ENCODE data around the gene FDX1. TPM values are rescaled to one million over a fixed set of nuclear protein-coding genes. Genes with fewer than 3 reads are reported as not detected.
"Not testable (repeated sequence)": the region's sequence is repeated elsewhere in the genome, so short reads cannot be mapped to it uniquely, and the experiment has no call there.

The FDX1 gene
- total RNA-seq, 3 donors from 2014 or later (not counting 1 experiment from before 2014, with no cell fraction given) = 6.7 to 7.9 (median 7.8) TPM

- TF ChIP-seq CTCF (IDR thresholded peaks at IDR 0.05) = no peak
- Histone ChIP-seq H3K27ac (ENCODE audit: low read length) (no peak overlapping the region), H3K4me1 (ENCODE audit: control insufficient read depth, insufficient read depth, low read length) (no peaks in the 10 kb centered on the region), H3K27me3 (ENCODE audit: control insufficient read depth, insufficient read depth, low read length) (no peaks in the 10 kb centered on the region), H3K36me3 (ENCODE audit: control insufficient read depth, insufficient read depth, low read length) (no peaks in the 10 kb centered on the region), H3K9me3 (ENCODE audit: control insufficient read depth, insufficient read depth, low read length) (peaks cover 3% of the 10 kb centered on the region), H3K4me3 (ENCODE audit: low read length) (no peak overlapping the region)
- 59% methylated on average over 3 of the region's 3 CpGs for WGBS (ENCODE audit: insufficient coverage)
- Mint-ChIP-seq H3K4me3 (no peak overlapping the region), H3K27me3 (ENCODE audit: low read depth in 2 of 2) (peaks cover 0 to 3% of the 10 kb centered on the region in 2 donors), H3K36me3 (no peaks in the 10 kb centered on the region), H3K27ac (no peak overlapping the region), H3K9me3 (no peaks in the 10 kb centered on the region), H3K4me1 (no peaks in the 10 kb centered on the region)
- intact Hi-C loops (cut with micrococcal nuclease) = no loop called here
- no peak for ATAC-seq
- DNase-seq = no peak
Measured at GRCh38 chr11:110409174-110409573, 20.6 kb upstream of the FDX1 start.

- no peaks in the 10 kb centered on the region for H3K4me1 Mint-ChIP-seq
- H3K4me3 Mint-ChIP-seq = no peak overlapping the region
- peaks cover 0 to 3% of the 10 kb centered on the region in 2 donors for H3K27me3 Mint-ChIP-seq (ENCODE audit: low read depth in 2 of 2)
- H3K36me3 Mint-ChIP-seq = no peaks in the 10 kb centered on the region
- Histone ChIP-seq H3K27me3 (ENCODE audit: control insufficient read depth, insufficient read depth, low read length) (no peaks in the 10 kb centered on the region), H3K36me3 (ENCODE audit: control insufficient read depth, insufficient read depth, low read length) (no peaks in the 10 kb centered on the region), H3K9me3 (ENCODE audit: control insufficient read depth, insufficient read depth, low read length) (peaks cover 3% of the 10 kb centered on the region), H3K4me1 (ENCODE audit: control insufficient read depth, insufficient read depth, low read length) (no peaks in the 10 kb centered on the region), H3K27ac (ENCODE audit: low read length) (no peak overlapping the region), H3K4me3 (ENCODE audit: low read length) (no peak overlapping the region)
- no peak for DNase-seq
- no peak for TF ChIP-seq CTCF (IDR thresholded peaks at IDR 0.05)
- no peaks in the 10 kb centered on the region for H3K9me3 Mint-ChIP-seq
- intact Hi-C loops (cut with micrococcal nuclease) = no loop called here
- no peak overlapping the region for H3K27ac Mint-ChIP-seq
- no peak for ATAC-seq
- WGBS (ENCODE audit: insufficient coverage) = 82% methylated on average over 1 of the region's 1 CpG
Measured at GRCh38 chr11:110410651-110411050, 19.1 kb upstream of the FDX1 start.

DNA sequence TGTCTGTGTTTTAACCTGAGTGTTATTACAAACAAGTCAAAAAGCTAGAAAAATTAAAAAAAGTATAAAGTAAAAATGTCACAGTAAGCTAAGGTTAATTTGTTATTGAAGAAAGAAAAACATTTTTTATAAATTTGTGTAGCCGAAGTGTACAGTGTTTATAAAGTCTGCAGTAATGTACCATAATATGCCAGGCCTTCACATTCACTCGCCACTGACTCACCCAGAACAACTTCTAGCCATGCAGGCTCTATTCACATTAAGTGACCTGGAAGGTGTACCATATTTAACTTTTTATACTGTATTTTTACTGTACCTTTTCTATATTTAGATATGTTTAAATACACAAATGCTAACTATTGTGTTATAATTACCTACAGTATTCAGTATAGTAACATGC, 14.7 kb upstream of the FDX1 start:
- no peaks in the 10 kb centered on the region for H3K9me3 ChIP-seq (ENCODE audit: control insufficient read depth, insufficient read depth, low read length)
- H3K36me3 ChIP-seq (ENCODE audit: control insufficient read depth, insufficient read depth, low read length) = no peaks in the 10 kb centered on the region
- no peaks in the 10 kb centered on the region for H3K9me3 Mint-ChIP-seq
- H3K4me3 Mint-ChIP-seq = no peak overlapping the region
- intact Hi-C loops (cut with micrococcal nuclease) = no loop called here
- TF ChIP-seq CTCF (IDR thresholded peaks at IDR 0.05) = no peak
- peaks cover 0 to 5% of the 10 kb centered on the region in 2 donors for H3K27me3 Mint-ChIP-seq (ENCODE audit: low read depth in 2 of 2)
- H3K4me1 ChIP-seq (ENCODE audit: control insufficient read depth, insufficient read depth, low read length) = no peaks in the 10 kb centered on the region
- H3K27ac ChIP-seq (ENCODE audit: low read length) = no peak overlapping the region
- DNase-seq (no peak), ATAC-seq (no peak)
- no peaks in the 10 kb centered on the region for H3K4me1 Mint-ChIP-seq
- WGBS (ENCODE audit: insufficient coverage) = no CpG with 5 or more reads among the region's 2 CpGs
- no peak overlapping the region for H3K27ac Mint-ChIP-seq
- H3K27me3 ChIP-seq (ENCODE audit: control insufficient read depth, insufficient read depth, low read length) = no peaks in the 10 kb centered on the region
- H3K36me3 Mint-ChIP-seq = no peaks in the 10 kb centered on the region
- H3K4me3 ChIP-seq (ENCODE audit: low read length) = no peak overlapping the region

DNA sequence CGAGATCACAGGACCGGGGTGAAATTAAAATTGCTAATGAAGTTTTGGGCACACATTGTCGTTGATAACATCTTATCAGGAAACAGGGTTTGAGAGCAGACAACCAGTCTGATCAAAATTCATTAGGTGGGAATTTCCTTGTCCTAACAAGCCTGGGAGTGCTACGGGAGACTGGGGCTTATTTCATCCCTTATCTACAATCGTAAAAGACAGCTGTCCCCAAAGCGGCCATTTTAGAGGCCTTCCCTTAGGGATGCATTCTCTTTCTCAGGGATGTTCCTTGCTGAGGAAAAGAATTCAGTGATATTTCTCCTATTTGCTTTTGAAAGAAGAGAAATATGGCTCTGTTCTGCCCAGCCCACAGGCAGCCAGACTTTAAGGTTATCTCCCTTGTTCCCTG, 8.1 kb upstream of the FDX1 start:
- H3K36me3 ChIP-seq (ENCODE audit: control insufficient read depth, insufficient read depth, low read length); H3K36me3 Mint-ChIP-seq; H3K27ac ChIP-seq (ENCODE audit: low read length); H3K9me3 ChIP-seq (ENCODE audit: control insufficient read depth, insufficient read depth, low read length); intact Hi-C loops (cut with micrococcal nuclease); H3K4me1 Mint-ChIP-seq; H3K4me3 Mint-ChIP-seq; H3K4me3 ChIP-seq (ENCODE audit: low read length); DNase-seq; H3K4me1 ChIP-seq (ENCODE audit: control insufficient read depth, insufficient read depth, low read length); H3K9me3 Mint-ChIP-seq; H3K27me3 Mint-ChIP-seq (ENCODE audit: low read depth in 2 of 2); ATAC-seq; H3K27ac Mint-ChIP-seq; H3K27me3 ChIP-seq (ENCODE audit: control insufficient read depth, insufficient read depth, low read length): not testable (repeated sequence)
- 77% methylated on average over 4 of the region's 6 CpGs for WGBS (ENCODE audit: insufficient coverage)

All from natural killer cell (primary cell).